IMR-90 (cell line): ENCODE measurements around the gene TIFAB.

Experiments
- BHLHE40 ChIP-seq: fragments of 150-350 bp; IDR thresholded peaks from 2 replicates; pipeline ENCODE4 v1.6.1; 2016; ENCODE audit warnings: mild to moderate bottlenecking, low read depth, low read length
- CEBPB ChIP-seq: IDR thresholded peaks from 2 replicates; pipeline ENCODE4 v1.6.1; 2012; ENCODE audit warnings: low read depth, low read length, improper control_type of control experiment
- CHD1 ChIP-seq: IDR thresholded peaks from 2 replicates; pipeline ENCODE4 v1.6.1; 2012; ENCODE audit warnings: low read depth, low read length, improper control_type of control experiment
- NFE2L2 ChIP-seq: fragments of 150-350 bp; IDR thresholded peaks from 2 replicates; pipeline ENCODE4 v1.6.1; 2016; ENCODE audit warnings: low read depth, mild to moderate bottlenecking, low read length
- POLR2A ChIP-seq: IDR thresholded peaks from 2 replicates; pipeline ENCODE4 v1.6.1; 2012; ENCODE audit warnings: mild to moderate bottlenecking, low read depth, low read length
- RAD21 ChIP-seq: IDR thresholded peaks from 2 replicates; pipeline ENCODE4 v1.6.1; 2012; ENCODE audit warnings: low read length, improper control_type of control experiment
- SMC3 ChIP-seq: fragments of 150-350 bp; IDR thresholded peaks from 2 replicates; pipeline ENCODE4 v1.6.1; 2016; ENCODE audit warnings: low read depth, mild to moderate bottlenecking, antibody characterized with exemption, low read length, moderate library complexity
- TF ChIP-seq, protein P1 (sequence below): conservative IDR thresholded peaks from 2 replicates; pipeline ENCODE4 v1.5.1; 2012; ENCODE audit warnings: mild to moderate bottlenecking, low read depth, low read length, improper control_type of control experiment
- TF ChIP-seq, protein P2 (sequence below): fragments of 150-350 bp; IDR thresholded peaks from 2 replicates; pipeline ENCODE4 v1.6.1; 2017; ENCODE audit warnings: mild to moderate bottlenecking, antibody characterized with exemption, low read length, low read depth

DNA sequence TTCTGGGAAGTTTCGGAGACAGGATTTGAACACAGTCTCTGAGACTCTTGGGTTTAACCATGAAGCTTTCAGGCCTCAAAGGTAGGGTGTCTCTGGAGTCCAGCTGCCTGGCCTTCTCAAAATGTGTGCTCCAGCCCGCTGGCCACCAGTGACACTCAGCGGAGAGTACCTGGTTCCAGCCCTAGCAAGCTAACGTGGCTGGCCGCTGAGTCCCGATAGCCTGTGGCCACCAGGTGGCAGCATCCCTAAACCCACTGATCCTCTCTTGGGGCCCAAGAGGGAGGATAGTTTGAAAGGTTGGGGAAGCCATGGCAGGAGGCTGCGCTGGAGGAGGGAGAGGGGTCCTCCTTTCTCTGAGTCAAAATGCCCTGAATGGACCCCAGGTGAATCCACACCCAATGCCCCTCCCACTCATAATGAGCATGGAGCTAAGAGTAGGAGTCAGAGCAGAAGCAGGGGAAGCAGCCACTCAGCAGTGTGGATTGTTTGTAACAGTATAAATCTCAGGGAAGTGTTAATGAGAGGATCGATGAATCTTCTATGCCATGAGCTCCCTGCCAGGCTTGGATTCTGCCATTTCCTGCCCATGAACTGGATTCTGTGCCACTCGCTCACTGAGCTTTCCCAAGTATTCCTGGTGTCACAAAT is 5.4 kb upstream of the TIFAB start:
- TF ChIP-seq, protein P1, sequence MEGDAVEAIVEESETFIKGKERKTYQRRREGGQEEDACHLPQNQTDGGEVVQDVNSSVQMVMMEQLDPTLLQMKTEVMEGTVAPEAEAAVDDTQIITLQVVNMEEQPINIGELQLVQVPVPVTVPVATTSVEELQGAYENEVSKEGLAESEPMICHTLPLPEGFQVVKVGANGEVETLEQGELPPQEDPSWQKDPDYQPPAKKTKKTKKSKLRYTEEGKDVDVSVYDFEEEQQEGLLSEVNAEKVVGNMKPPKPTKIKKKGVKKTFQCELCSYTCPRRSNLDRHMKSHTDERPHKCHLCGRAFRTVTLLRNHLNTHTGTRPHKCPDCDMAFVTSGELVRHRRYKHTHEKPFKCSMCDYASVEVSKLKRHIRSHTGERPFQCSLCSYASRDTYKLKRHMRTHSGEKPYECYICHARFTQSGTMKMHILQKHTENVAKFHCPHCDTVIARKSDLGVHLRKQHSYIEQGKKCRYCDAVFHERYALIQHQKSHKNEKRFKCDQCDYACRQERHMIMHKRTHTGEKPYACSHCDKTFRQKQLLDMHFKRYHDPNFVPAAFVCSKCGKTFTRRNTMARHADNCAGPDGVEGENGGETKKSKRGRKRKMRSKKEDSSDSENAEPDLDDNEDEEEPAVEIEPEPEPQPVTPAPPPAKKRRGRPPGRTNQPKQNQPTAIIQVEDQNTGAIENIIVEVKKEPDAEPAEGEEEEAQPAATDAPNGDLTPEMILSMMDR = peak; percentile 47
- TF ChIP-seq SMC3 (peak; percentile 18; the same call in 1 of the 2 replicates), POLR2A (no peak), CHD1 (no peak), RAD21 (peak; percentile 31; the same call in 1 of the 2 replicates), NFE2L2 (no peak), BHLHE40 (no peak), CEBPB (no peak)
- TF ChIP-seq, protein P2, sequence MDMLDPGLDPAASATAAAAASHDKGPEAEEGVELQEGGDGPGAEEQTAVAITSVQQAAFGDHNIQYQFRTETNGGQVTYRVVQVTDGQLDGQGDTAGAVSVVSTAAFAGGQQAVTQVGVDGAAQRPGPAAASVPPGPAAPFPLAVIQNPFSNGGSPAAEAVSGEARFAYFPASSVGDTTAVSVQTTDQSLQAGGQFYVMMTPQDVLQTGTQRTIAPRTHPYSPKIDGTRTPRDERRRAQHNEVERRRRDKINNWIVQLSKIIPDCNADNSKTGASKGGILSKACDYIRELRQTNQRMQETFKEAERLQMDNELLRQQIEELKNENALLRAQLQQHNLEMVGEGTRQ = no peak
